OCI-LY3 (cell line): ENCODE data around the gene TMEM176A.
A peak's percentile ranks its signal among the peaks of the same experiment; 100 is the strongest.

ENCODE experiments used
- H2AFZ ChIP-seq: fragments of 200-600, 300-600 bp; shearing (Covaris generic); 2 replicates; pipeline ENCODE4 v1.6.0; 2014; ENCODE audit warnings: antibody characterized with exemption, low read depth, low read length
- H3K27ac ChIP-seq: fragments of 200-600, 300-600 bp; sonication (generic); 2 replicates; pipeline ENCODE4 v1.5.1; 2014; ENCODE audit warnings: mild to moderate bottlenecking, low read length, moderate library complexity, mixed read lengths
- H3K27me3 ChIP-seq: fragments of 200-600, 300-600 bp; sonication (generic); 2 replicates; pipeline ENCODE4 v1.6.1; 2014; ENCODE audit warnings: low read depth, low read length, mixed read lengths
- H3K36me3 ChIP-seq: fragments of 200-600, 300-600 bp; sonication (generic); replicated peaks from 2 replicates; pipeline ENCODE3; 2014; ENCODE audit warnings: low read depth, low read length, mixed read lengths
- H3K4me1 ChIP-seq: fragments of 300-600, 200-600 bp; sonication (generic); 2 replicates; pipeline ENCODE4 v1.6.1; 2014; ENCODE audit warnings: low read length, mixed read lengths
- H3K4me2 ChIP-seq: fragments of 200-600, 300-600 bp; sonication (generic); 2 replicates; pipeline ENCODE4 v1.6.1; 2014; ENCODE audit warnings: low read length, mixed read lengths
- H3K4me3 ChIP-seq: fragments of 300-600, 200-600 bp; sonication (generic); 2 replicates; pipeline ENCODE4 v1.5.1; 2014; ENCODE audit warnings: antibody characterized with exemption, mild to moderate bottlenecking, low read length, moderate library complexity
- H3K79me2 ChIP-seq: fragments of 300-600, 200-600 bp; shearing (Covaris generic); 2 replicates; pipeline ENCODE4 v1.6.1; 2014; ENCODE audit warnings: mild to moderate bottlenecking, low read length, mixed read lengths
- H3K9ac ChIP-seq: fragments of 300-600, 200-600 bp; shearing (Covaris generic); 2 replicates; pipeline ENCODE4 v1.6.0; 2014; ENCODE audit warnings: mild to moderate bottlenecking, low read length, moderate library complexity
- H3K9me3 ChIP-seq: fragments of 200-600, 300-600 bp; shearing (Covaris generic); 2 replicates; pipeline ENCODE4 v1.6.1; 2014; ENCODE audit warnings: low read length, mixed read lengths; ENCODE audit not compliant: insufficient read depth
- H4K20me1 ChIP-seq: fragments of 200-600, 300-600 bp; sonication (generic); 2 replicates; pipeline ENCODE4 v1.6.1; 2016; ENCODE audit warnings: low read length, mixed read lengths; ENCODE audit not compliant: insufficient read depth
- EZH2phosphoT487 ChIP-seq: fragments of 200-600 bp; shearing (Covaris generic); IDR thresholded peaks from 2 replicates; pipeline ENCODE4 v1.6.1; 2018; ENCODE audit warnings: antibody characterized with exemption, mixed run types, low read depth
- TF ChIP-seq, protein P1 (sequence below): fragments of 200-600, 300-600 bp; sonication (generic); IDR thresholded peaks from 2 replicates; pipeline ENCODE4 v1.5.1; 2014; ENCODE audit warnings: antibody characterized with exemption, low read length, low read depth

TMEM176A gene

DNA sequence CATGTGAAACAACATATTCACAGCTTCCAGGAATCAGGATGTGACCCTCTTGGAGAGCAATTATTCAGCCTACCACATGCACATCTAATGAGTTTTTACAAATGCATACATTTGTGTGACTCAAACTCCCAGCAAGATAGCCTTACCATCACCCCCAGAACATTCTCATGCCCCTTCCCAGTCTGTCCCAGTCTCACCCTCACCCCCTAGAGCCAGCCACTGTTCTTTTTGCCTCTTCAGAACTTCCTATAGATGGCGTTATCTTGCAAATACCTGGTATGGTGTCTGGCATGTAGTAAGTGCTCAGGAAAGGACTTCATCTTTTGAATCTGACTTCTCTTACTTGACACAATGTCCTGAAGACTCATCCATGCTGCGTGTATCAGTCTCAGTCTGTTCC is 27.8 kb downstream of the TMEM176A start:
- Histone ChIP-seq H3K27ac (no peak overlapping the region), H3K27me3 (no peaks in the 10 kb centered on the region), H3K4me1 (peaks cover 18% of the 10 kb centered on the region), H3K4me2 (no peak overlapping the region), H3K4me3 (no peak overlapping the region), H4K20me1 (no peaks in the 10 kb centered on the region), H3K9ac (no peak overlapping the region), H2AFZ (no peak overlapping the region), H3K36me3 (no peaks in the 10 kb centered on the region), H3K9me3 (no peaks in the 10 kb centered on the region), H3K79me2 (no peaks in the 10 kb centered on the region)
- no peak for TF ChIP-seq EZH2phosphoT487
- TF ChIP-seq, protein P1, sequence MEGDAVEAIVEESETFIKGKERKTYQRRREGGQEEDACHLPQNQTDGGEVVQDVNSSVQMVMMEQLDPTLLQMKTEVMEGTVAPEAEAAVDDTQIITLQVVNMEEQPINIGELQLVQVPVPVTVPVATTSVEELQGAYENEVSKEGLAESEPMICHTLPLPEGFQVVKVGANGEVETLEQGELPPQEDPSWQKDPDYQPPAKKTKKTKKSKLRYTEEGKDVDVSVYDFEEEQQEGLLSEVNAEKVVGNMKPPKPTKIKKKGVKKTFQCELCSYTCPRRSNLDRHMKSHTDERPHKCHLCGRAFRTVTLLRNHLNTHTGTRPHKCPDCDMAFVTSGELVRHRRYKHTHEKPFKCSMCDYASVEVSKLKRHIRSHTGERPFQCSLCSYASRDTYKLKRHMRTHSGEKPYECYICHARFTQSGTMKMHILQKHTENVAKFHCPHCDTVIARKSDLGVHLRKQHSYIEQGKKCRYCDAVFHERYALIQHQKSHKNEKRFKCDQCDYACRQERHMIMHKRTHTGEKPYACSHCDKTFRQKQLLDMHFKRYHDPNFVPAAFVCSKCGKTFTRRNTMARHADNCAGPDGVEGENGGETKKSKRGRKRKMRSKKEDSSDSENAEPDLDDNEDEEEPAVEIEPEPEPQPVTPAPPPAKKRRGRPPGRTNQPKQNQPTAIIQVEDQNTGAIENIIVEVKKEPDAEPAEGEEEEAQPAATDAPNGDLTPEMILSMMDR = peak; percentile 9; the same call in 1 of the 2 replicates

DNA sequence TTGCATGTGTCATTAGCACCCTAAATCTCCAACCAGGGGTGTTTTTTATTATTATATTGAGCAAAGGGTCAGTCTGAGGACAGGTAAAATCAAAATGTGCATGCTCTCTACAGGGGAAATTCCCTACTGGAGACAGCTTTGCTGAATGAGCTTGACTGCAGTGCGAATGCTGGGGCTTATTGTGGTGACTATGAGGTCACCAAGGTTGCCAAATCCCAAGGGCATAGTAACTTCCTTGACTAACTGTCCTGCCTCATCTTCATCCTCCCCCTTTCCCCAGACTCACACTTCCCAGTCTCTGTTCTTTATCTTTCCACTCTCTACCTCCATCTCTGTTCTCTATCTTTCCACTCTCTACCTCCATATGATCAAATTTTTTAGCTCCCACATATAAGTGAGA is 28.9 kb downstream of the TMEM176A start:
- Histone ChIP-seq H3K4me3 (no peak overlapping the region), H3K27ac (no peak overlapping the region), H3K4me1 (peaks cover 18% of the 10 kb centered on the region), H3K9ac (no peak overlapping the region), H3K79me2 (no peaks in the 10 kb centered on the region), H3K9me3 (no peaks in the 10 kb centered on the region), H3K36me3 (no peaks in the 10 kb centered on the region), H4K20me1 (no peaks in the 10 kb centered on the region), H3K27me3 (no peaks in the 10 kb centered on the region), H3K4me2 (0 out of 2 replicates have a peak overlapping the region, but pooled peaks have one; percentile 12), H2AFZ (no peak overlapping the region)
- no peak for TF ChIP-seq EZH2phosphoT487
- TF ChIP-seq, protein P1 = no peak

DNA sequence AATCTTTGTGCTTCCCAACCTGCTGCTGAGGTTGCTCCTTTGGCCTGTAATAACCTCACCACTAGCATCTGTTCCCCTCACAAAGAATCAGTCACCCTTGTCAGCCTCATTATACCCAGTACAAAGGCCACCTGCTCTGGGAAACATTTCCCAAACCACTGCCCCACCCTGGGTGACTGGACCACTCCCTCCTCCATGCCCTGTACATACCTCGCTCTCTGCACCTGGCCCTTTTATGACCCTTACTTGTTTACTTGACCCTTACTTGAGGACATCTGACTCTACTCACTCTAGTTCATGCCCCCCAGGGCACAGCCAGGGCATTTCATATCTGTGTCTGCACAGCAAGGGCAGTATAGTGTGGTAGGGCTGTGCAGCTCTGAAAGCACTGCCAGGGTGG is 30.4 kb downstream of the TMEM176A start:
- Histone ChIP-seq H3K9ac (no peak overlapping the region), H3K79me2 (no peaks in the 10 kb centered on the region), H3K27ac (no peak overlapping the region), H3K9me3 (no peaks in the 10 kb centered on the region), H3K4me2 (no peak overlapping the region), H3K27me3 (no peaks in the 10 kb centered on the region), H3K4me3 (no peak overlapping the region), H3K36me3 (no peaks in the 10 kb centered on the region), H4K20me1 (no peaks in the 10 kb centered on the region), H2AFZ (no peak overlapping the region), H3K4me1 (peaks cover 25% of the 10 kb centered on the region)
- TF ChIP-seq EZH2phosphoT487 = no peak
- TF ChIP-seq, protein P1 = no peak

DNA sequence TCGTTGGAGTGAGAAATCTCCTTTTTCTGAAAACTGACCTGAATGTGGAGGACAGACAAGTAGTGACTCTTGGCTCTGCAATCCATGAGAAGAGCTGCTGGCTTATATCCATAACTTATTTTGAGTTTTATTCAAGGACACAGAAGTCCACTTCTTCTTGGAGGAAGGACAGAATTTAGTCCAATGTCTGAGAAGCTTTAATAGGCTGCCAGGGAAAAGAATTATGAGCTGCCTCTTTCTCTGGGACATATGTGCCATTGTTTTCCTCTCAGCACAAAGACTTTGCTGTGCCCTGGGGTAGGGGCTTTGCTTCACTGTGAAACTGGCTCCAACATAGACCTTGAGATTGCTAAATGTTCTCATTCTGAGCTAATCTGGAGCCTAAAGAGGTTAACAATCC is 31.3 kb downstream of the TMEM176A start:
- Histone ChIP-seq H2AFZ (no peak overlapping the region), H3K4me3 (no peak overlapping the region), H3K9ac (no peak overlapping the region), H3K9me3 (no peaks in the 10 kb centered on the region), H3K27ac (no peak overlapping the region), H4K20me1 (no peaks in the 10 kb centered on the region), H3K36me3 (no peaks in the 10 kb centered on the region), H3K27me3 (no peaks in the 10 kb centered on the region), H3K79me2 (no peaks in the 10 kb centered on the region), H3K4me2 (no peak overlapping the region), H3K4me1 (peaks cover 22% of the 10 kb centered on the region)
- TF ChIP-seq, protein P1 = no peak
- TF ChIP-seq EZH2phosphoT487 = no peak
